Retinal pigment epithelial cell (primary cell): ENCODE data around the gene OTOP3.
A peak's percentile ranks its signal among the peaks of the same experiment; 100 is the strongest.

Experiments
- DNase-seq: peaks from one replicate; pipeline ENCODE4 v3.0.0-alpha.2; 2010; ENCODE audit warnings: low read depth
- H3K4me3 ChIP-seq: 2 replicates; pipeline ENCODE4 v1.5.1; 2011; ENCODE audit warnings: mild to moderate bottlenecking, low read length, control low read depth, moderate library complexity
- TF ChIP-seq, protein P1 (sequence below): conservative IDR thresholded peaks from 2 replicates; pipeline ENCODE4 v1.5.1; 2011; ENCODE audit warnings: low read depth, low read length, control low read depth, inconsistent platforms

OTOP3 gene

DNA sequence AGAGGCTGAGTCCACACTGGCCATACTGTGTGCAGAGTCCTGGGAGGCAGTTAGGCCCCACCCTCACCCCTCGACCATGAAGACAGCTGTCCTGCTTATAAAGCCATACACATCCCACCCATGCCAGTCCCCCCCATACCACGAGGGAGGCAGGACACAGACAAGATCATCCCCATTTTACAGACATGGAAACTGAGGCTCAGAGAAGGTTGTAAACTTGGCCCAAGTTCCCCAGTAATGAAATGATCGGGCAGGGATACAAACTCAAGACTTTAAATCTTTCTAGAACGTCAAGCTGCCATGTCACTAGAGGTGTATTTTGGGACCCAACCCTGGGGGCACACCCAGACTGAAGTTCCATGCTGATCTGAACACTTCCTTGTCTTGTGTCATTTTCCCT, 20.4 kb downstream of the OTOP3 start:
- no peak overlapping the region for H3K4me3 ChIP-seq
- no peak for DNase-seq
- TF ChIP-seq, protein P1, sequence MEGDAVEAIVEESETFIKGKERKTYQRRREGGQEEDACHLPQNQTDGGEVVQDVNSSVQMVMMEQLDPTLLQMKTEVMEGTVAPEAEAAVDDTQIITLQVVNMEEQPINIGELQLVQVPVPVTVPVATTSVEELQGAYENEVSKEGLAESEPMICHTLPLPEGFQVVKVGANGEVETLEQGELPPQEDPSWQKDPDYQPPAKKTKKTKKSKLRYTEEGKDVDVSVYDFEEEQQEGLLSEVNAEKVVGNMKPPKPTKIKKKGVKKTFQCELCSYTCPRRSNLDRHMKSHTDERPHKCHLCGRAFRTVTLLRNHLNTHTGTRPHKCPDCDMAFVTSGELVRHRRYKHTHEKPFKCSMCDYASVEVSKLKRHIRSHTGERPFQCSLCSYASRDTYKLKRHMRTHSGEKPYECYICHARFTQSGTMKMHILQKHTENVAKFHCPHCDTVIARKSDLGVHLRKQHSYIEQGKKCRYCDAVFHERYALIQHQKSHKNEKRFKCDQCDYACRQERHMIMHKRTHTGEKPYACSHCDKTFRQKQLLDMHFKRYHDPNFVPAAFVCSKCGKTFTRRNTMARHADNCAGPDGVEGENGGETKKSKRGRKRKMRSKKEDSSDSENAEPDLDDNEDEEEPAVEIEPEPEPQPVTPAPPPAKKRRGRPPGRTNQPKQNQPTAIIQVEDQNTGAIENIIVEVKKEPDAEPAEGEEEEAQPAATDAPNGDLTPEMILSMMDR: no peak

DNA sequence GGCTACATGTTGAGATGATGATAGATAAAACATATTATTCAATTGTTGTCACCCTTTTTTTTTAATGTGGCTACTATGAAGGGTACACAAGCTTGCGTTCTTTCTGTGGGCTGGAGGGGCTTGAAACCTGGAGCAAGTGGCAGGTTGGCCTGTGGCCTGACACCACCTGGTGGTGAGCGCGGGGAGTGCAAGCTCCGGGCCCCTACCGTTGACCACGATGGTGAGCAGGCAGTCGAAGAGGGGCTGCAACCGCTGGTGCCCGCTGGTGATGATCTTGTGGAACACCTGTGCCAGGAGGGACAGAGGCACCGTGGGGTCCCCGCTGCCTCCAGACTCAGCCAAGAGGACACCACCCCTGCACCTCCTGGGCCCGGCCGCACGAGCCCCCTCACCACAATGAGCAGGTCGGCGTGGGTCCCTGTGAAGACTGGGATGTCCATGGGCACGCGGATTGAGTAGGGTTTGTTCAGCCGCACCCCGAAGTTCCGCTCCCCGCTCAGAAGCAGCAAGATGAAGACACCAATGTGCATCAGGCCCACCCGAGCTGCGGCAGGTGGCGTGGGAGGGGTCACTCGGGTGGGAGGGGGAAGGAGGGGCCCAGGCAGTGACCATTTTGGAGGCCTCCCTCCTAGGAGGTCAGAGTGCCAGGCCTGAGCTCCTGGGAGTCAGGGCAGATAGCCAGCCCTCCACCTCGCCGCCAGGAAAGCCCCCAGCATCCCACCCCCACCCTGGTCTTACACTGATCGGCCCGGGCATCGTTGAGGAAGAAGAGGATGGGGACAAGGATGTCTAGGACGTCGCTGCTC, 22.4 kb downstream of the OTOP3 start:
- no peak for DNase-seq
- TF ChIP-seq, protein P1: peak; percentile 92
- no peak overlapping the region for H3K4me3 ChIP-seq

DNA sequence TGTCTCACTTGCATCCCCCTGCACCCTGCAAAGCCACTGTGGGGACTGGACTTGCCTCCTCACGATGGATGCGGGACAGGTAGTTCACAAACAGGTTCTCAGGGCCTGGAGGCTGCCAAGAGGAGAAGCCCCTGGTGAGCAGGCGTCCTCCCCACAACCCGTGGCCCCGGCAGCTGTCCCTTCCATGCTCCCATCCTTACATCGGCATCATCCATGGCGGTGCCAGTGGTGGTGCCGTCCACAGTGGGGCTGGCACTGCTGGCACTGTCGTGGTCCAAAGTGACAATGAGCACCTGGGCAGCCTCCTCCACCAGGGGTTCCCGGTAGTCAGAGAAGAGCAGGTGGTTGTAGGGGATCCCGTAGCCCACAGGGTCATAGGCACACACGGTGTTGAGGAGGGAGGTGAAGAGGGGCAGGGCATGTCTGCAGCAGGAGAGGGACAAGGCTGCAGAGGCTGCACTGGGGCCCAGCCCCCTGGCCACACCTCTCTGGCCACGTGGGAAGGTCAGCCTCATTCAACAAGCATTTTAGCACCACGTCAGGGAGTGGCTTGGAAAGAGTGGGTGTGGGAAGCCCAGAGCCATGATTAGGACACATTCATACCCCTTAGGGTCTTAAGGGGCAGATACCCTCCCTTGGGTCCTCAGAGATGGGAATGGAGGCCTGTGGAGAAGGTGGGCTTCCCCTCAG, 24.3 kb downstream of the OTOP3 start:
- TF ChIP-seq, protein P1: no peak
- no peak for DNase-seq
- no peak overlapping the region for H3K4me3 ChIP-seq

DNA sequence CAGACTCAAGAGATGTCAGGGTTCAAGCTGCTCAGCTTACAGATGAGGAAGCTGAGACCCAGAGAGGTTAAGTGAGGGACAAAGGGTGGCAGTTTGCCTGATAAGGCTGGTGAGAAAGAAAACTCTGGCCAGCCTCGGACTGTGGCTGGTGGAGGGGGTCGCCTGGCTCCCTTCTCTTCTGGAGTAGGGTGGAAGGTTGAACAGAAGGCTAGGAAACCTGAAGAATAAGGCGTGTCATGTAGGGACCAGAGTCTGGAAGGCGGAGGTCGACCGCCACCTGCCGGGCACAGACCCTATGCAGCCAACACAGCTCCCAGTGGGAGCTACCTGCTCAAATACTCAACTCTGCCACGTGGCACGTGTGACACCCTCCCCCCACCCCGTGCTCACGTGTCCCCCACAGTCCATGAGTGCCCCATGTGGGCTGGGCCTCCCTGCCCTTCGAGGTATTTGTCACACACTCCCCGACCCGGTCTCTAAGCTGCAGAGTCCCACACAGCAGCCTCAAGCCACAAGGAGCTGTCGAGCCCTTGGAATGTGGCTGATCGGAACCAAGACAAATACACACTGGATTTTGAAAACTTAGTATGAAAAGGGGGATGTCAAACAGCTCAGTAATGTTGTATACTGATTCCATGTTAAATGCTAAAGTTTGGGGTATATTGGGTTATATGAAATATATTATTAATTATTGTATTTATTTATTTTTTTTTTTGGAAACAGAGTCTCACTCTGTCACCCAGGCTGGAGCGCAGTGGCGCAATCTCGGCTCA, 25.1 kb downstream of the OTOP3 start:
- DNase-seq: no peak
- no peak overlapping the region for H3K4me3 ChIP-seq
- TF ChIP-seq, protein P1: peak; percentile 72

DNA sequence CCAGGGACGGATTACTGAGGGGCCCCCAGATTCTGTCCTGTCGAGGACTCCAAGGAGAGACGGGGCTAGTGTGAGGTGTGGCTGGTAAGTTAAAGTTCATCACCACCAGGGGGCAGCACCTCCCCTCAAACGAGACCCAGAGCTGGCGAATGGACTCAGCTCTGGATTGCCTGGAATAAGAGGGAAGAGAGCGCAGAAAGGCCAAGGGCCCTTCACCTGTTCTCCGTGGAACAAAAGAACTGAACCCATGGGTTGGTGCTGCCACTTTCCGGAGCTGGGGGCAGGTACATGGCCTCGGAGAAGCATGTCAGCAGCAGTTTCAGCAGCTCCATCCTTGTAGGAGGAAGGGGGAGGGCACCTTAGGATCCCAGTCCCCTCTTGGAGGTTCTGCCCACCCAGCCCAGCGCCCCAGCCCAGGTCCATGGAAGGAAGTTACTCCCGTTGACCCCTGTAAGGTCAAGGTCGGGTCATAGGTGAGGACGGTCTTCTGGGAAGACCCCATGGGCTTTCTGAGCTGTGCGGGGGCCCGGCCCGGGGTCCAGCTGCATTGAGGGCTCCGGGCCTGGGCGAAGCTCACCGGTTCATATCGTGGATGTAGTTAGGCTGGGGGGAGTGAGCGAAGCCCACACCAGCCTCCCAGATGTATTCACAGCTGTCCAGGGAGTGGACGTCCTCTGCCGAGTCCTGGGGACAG, 26.1 kb downstream of the OTOP3 start:
- no peak overlapping the region for H3K4me3 ChIP-seq
- DNase-seq: no peak
- TF ChIP-seq, protein P1: peak; percentile 69

DNA sequence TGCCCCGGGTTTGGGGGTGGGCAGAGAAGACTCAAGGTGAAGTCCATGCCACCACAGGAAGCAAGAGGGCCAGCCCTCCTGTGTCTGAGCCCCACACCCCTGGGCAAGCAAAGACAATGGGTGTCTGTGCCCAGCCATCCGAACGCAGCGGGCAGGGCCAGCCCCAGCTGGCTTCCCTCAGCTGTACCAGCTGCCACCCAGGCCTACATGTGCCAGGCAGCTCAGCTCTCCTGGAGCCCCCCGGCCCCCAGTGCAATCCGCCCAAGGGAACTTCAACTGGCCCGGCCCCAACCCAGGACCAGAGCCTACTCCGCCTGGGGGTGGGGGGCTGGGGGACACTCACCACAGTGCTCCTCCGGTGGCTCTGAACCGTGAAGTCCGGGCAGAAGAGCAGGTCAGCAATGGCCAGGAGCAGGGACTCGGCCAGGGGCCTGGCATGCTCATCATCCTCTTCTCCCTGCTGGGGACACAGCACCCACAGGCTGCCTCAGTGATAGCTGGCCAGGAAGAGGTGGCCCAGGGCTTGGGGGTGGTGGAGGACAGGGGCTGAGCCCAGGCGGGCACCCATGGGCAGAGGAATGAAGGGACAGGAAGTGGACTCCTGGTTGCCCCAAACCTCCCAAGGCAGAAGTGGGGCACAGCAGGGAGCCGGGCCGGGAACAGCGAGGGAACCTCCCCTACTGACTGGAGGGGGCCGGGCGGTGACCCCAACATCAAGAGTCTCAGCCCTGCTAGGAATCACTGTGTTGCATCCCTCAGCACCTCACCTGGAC, 27.1 kb downstream of the OTOP3 start:
- TF ChIP-seq, protein P1: no peak
- H3K4me3 ChIP-seq: no peak overlapping the region
- no peak for DNase-seq
